Upper lobe of left lung (tissue), 6 donors: ENCODE data around the gene PLB1. TPM values are rescaled to one million over a fixed set of nuclear protein-coding genes. Genes with fewer than 3 reads are reported as not detected.
A peak's percentile ranks its signal among the peaks of the same experiment; 100 is the strongest.

Source experiments
- ATAC-seq, 2 donors: fragments of 200-7000 bp; cut with Tn5 transposase; one replicate each; pipeline ENCODE4 v1.9.1; 2022; ENCODE audit warnings: mild to moderate bottlenecking in 2 of 2, moderate library complexity in 2 of 2; ENCODE audit not compliant: low FRiP score in 2 of 2
- DNase-seq, 2 donors: peaks; one replicate each; pipeline ENCODE4 v3.0.0-alpha.2; 2019 to 2020
- H3K27ac ChIP-seq, 4 donors: fragments of 200-600 bp; sonication (generic); one replicate each; pipeline ENCODE4 v1.5.1; 2016 to 2019
- H3K27me3 ChIP-seq, 4 donors: fragments of 200-600 bp; sonication (generic); one replicate each; pipeline ENCODE4 v1.5.1; 2017 to 2019
- H3K36me3 ChIP-seq, 4 donors: fragments of 200-600 bp; sonication (generic); one replicate each; pipeline ENCODE4 v1.5.1; 2016 to 2019
- H3K4me1 ChIP-seq, 4 donors: fragments of 200-600 bp; sonication (generic); one replicate each; pipeline ENCODE4 v1.5.1; 2018 to 2019
- H3K4me3 ChIP-seq, 4 donors: fragments of 200-600 bp; sonication (generic); one replicate each; pipeline ENCODE4 v1.5.1; 2017 to 2019; ENCODE audit warnings: mild to moderate bottlenecking in 2 of 4, moderate library complexity in 1 of 4
- H3K9me3 ChIP-seq, 4 donors: fragments of 200-600 bp; sonication (generic); one replicate each; pipeline ENCODE4 v1.5.1; 2018 to 2019
- CTCF ChIP-seq, 6 experiments: fragments of 450-650 bp in 4 of 6; fragments of 200-600 bp in 2 of 6; sonication (generic) in 2 of 6; IDR thresholded peaks; one replicate each; pipeline ENCODE4 v1.5.1; 2016 to 2019; ENCODE audit warnings: antibody characterized with exemption in 6 of 6
- EP300 ChIP-seq, 4 donors: sonication (generic); formaldehyde crosslinking; IDR thresholded peaks; one replicate each; pipeline ENCODE4 v1.5.1; 2017; ENCODE audit warnings: antibody characterized with exemption in 4 of 4, control low read depth in 2 of 4
- POLR2A ChIP-seq, 4 donors: fragments of 450-650 bp; IDR thresholded peaks; one replicate each; pipeline ENCODE4 v1.5.1; 2016 to 2017; ENCODE audit warnings: antibody characterized with exemption in 4 of 4, mild to moderate bottlenecking in 2 of 4
- POLR2AphosphoS5 ChIP-seq, 2 donors: sonication (generic); formaldehyde crosslinking; IDR thresholded peaks; one replicate each; pipeline ENCODE4 v1.5.1; 2017; ENCODE audit warnings: antibody characterized with exemption in 2 of 2
- WGBS, 2 donors: methylation state at CpG; one replicate each; pipeline ENCODE4 v1.1.5; 2017 to 2018; 5-methylcytosine and 5-hydroxymethylcytosine counted together
- total RNA-seq, 6 donors: library from RNA; depleted of rRNA in 4 of 6; stranded (reverse); fragments of >200 nt in 4 of 6; gene quantifications; one replicate each; pipeline versions ENCODE4 v1.1.0 to v1.2.1, GENCODE V29; 2016 to 2021
- donor health status: DM: no; HTN: no; CAD: no; lungs with moderate emphysema.
- donor health status: DM: no; HTN: yes; CAD: no; lungs with severe emphysema.

PLB1 gene
- total RNA-seq, 6 donors from 2014 or later, result 3.1 to 9.1 (median 5.4) TPM

- no peak for TF ChIP-seq EP300 (IDR thresholded peaks at IDR 0.05)
- no peak for TF ChIP-seq POLR2A (IDR thresholded peaks at IDR 0.05)
- Histone ChIP-seq H3K27ac (no peak overlapping the region), H3K4me3 (no peak overlapping the region), H3K27me3 (no peaks in the 10 kb centered on the region), H3K4me1 (peaks cover 12 to 13% (median 12%) of the 10 kb centered on the region in 4 donors), H3K36me3 (no peaks in the 10 kb centered on the region), H3K9me3 (no peaks in the 10 kb centered on the region)
- 73 to 82% methylated on average over 11 to 13 of the region's 13 CpGs for WGBS, 2 donors
- no peak for DNase-seq
- ATAC-seq, result no peak
Observed at GRCh38 chr2:28590496-28591301, 94.8 kb downstream of the PLB1 start.

GRCh38 chr2:28591711-28592335, 96.0 kb downstream of the PLB1 start:
- Histone ChIP-seq H3K4me3 (no peak overlapping the region), H3K36me3 (no peaks in the 10 kb centered on the region), H3K9me3 (no peaks in the 10 kb centered on the region), H3K27ac (no peak overlapping the region), H3K4me1 (peaks cover 12 to 13% (median 12%) of the 10 kb centered on the region in 4 donors), H3K27me3 (no peaks in the 10 kb centered on the region)
- TF ChIP-seq CTCF (IDR thresholded peaks at IDR 0.05) (no peak), POLR2A (IDR thresholded peaks at IDR 0.05) (no peak), POLR2AphosphoS5 (IDR thresholded peaks at IDR 0.05) (no peak), EP300 (IDR thresholded peaks at IDR 0.05) (no peak)
- 91 to 92% methylated on average over 4 to 9 of the region's 9 CpGs for WGBS, 2 donors
- DNase-seq (no peak), ATAC-seq (no peak)

GRCh38 chr2:28592481-28592880, 96.6 kb downstream of the PLB1 start:
- no peaks in the 10 kb centered on the region for H3K27me3 ChIP-seq
- H3K4me1 ChIP-seq, result peaks cover 12 to 13% (median 12%) of the 10 kb centered on the region in 4 donors
- H3K27ac ChIP-seq, result no peak overlapping the region
- H3K9me3 ChIP-seq, result no peaks in the 10 kb centered on the region
- H3K4me3 ChIP-seq, result no peak overlapping the region
- H3K36me3 ChIP-seq, result no peaks in the 10 kb centered on the region
- no peak for DNase-seq
- WGBS, 2 donors, result 100% methylated on average over 2 to 3 of the region's 3 CpGs
- TF ChIP-seq CTCF (IDR thresholded peaks at IDR 0.05), result no peak
- ATAC-seq, result no peak

- Histone ChIP-seq H3K36me3 (no peaks in the 10 kb centered on the region), H3K4me3 (no peak overlapping the region), H3K27ac (no peak overlapping the region), H3K9me3 (no peaks in the 10 kb centered on the region), H3K27me3 (no peaks in the 10 kb centered on the region), H3K4me1 (peaks cover 12 to 13% (median 12%) of the 10 kb centered on the region in 4 donors)
- WGBS, 2 donors, result 75 to 77% methylated on average over 11 of the region's 11 CpGs
- peak in 1 of 2 donors; percentile 8 for DNase-seq
- no peak for TF ChIP-seq POLR2AphosphoS5 (IDR thresholded peaks at IDR 0.05)
- no peak for TF ChIP-seq EP300 (IDR thresholded peaks at IDR 0.05)
- no peak for TF ChIP-seq POLR2A (IDR thresholded peaks at IDR 0.05)
- no peak for TF ChIP-seq CTCF (IDR thresholded peaks at IDR 0.05)
- no peak for ATAC-seq
Observed at GRCh38 chr2:28593160-28593755, 97.4 kb downstream of the PLB1 start.

- Histone ChIP-seq H3K36me3 (no peaks in the 10 kb centered on the region), H3K4me3 (peak overlapping the region in 1 of 4 donors; percentile 2), H3K9me3 (no peaks in the 10 kb centered on the region), H3K27ac (peak overlapping the region; percentile 24 to 78 (median 72)), H3K27me3 (no peaks in the 10 kb centered on the region), H3K4me1 (peaks cover 12 to 13% (median 12%) of the 10 kb centered on the region in 4 donors)
- ATAC-seq, result no peak
- 38 to 48% methylated on average over 9 of the region's 9 CpGs for WGBS, 2 donors
- no peak for DNase-seq
- no peak for TF ChIP-seq POLR2A (IDR thresholded peaks at IDR 0.05)
Observed at GRCh38 chr2:28594000-28594331, 98.1 kb downstream of the PLB1 start.
